Measurements from ENCODE around the gene PDLIM4. TPM values are rescaled to one million over a fixed set of nuclear protein-coding genes. Genes with fewer than 3 reads are reported as not detected.

PDLIM4 gene
- total RNA-seq, 1 experiment from 2014 or later: 7.6 TPM

DNA sequence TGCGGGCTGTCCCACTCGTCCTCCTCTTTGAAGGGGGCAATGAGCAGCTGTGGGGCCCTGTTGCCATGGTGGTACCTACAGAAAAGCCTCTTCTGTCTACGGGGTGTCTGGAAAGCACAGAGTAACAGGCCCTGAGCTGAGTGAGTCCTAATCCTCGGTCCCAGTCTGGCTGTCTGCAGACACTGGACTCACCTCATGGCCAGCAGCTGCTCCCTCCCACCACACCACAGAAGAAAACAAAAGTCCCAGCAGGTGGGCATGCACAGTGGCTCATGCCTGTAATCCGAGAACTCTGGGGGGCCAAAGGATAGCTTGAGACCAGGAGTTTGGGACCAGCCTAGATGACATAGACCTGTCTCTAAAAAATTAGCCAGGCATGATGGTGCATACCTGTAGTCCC, 49.7 kb upstream of the PDLIM4 start:
- Histone ChIP-seq H2BK5ac (ENCODE audit: insufficient read length, low read length) (no peak overlapping the region), H2AFZ (ENCODE audit: low read length) (no peak overlapping the region), H2BK120ac (ENCODE audit: low read depth, low read length, poor library complexity, severe bottlenecking) (no peak overlapping the region), H2BK12ac (ENCODE audit: insufficient read length, low read depth, low read length) (no peak overlapping the region), H4K20me1 (ENCODE audit: control insufficient read depth, insufficient read depth, insufficient read length) (no peaks in the 10 kb centered on the region), H3K23me2 (ENCODE audit: insufficient read length, low read depth, low read length, poor library complexity, severe bottlenecking) (no peaks in the 10 kb centered on the region), H2BK15ac (ENCODE audit: low read depth, low read length) (no peak overlapping the region), H3K56ac (ENCODE audit: insufficient read length, low read depth, low read length) (no peak overlapping the region), H3T11ph (ENCODE audit: low read length) (no peak overlapping the region), H3K4me2 (ENCODE audit: insufficient read depth, insufficient read length, low read length) (no peak overlapping the region), H4K5ac (ENCODE audit: insufficient read length, low read depth, low read length) (no peak overlapping the region), H3K9me3 (ENCODE audit: control insufficient read depth, low read depth, low read length) (no peaks in the 10 kb centered on the region), H3K4ac (ENCODE audit: low read depth, low read length) (no peak overlapping the region), H3K4me1 (ENCODE audit: insufficient read depth, low read length) (no peaks in the 10 kb centered on the region), H3K14ac (ENCODE audit: insufficient read depth, low read length) (no peak overlapping the region), H4K8ac (replicated peaks; ENCODE audit: insufficient read length, low read depth, low read length) (no peak overlapping the region), H3K79me2 (ENCODE audit: insufficient read depth, low read length) (no peaks in the 10 kb centered on the region), H3K79me1 (ENCODE audit: insufficient read depth, low read depth, low read length, poor library complexity, severe bottlenecking) (no peaks in the 10 kb centered on the region), H3K27me3 (ENCODE audit: insufficient read depth, low read length) (no peaks in the 10 kb centered on the region), H3K27ac (ENCODE audit: insufficient read length, low read depth, low read length) (no peak overlapping the region), H3K23ac (ENCODE audit: insufficient read length, low read depth, low read length) (no peak overlapping the region), H2BK20ac (ENCODE audit: low read depth, low read length, poor library complexity, severe bottlenecking) (no peak overlapping the region), H3K9ac (ENCODE audit: extremely low read depth, insufficient read length, low read length) (no peak overlapping the region), H2AK5ac (ENCODE audit: insufficient read length, low read length) (no peak overlapping the region), H3K18ac (ENCODE audit: insufficient read length, low read depth, low read length) (no peak overlapping the region), H4K91ac (ENCODE audit: insufficient read length, low read depth, low read length) (no peak overlapping the region)
- peak overlapping the region in 1 of 3 experiments; percentile 21; a peak in 1 of 7 replicates for H3K27ac Mint-ChIP-seq
- no peak overlapping the region for H3K4me3 Mint-ChIP-seq
- no peaks in the 10 kb centered on the region for H3K27me3 Mint-ChIP-seq (ENCODE audit: low read depth)
- TF ChIP-seq, protein P1, sequence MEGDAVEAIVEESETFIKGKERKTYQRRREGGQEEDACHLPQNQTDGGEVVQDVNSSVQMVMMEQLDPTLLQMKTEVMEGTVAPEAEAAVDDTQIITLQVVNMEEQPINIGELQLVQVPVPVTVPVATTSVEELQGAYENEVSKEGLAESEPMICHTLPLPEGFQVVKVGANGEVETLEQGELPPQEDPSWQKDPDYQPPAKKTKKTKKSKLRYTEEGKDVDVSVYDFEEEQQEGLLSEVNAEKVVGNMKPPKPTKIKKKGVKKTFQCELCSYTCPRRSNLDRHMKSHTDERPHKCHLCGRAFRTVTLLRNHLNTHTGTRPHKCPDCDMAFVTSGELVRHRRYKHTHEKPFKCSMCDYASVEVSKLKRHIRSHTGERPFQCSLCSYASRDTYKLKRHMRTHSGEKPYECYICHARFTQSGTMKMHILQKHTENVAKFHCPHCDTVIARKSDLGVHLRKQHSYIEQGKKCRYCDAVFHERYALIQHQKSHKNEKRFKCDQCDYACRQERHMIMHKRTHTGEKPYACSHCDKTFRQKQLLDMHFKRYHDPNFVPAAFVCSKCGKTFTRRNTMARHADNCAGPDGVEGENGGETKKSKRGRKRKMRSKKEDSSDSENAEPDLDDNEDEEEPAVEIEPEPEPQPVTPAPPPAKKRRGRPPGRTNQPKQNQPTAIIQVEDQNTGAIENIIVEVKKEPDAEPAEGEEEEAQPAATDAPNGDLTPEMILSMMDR (conservative IDR thresholded peaks at IDR 0.05): no peak
- peaks cover 2 to 5% of the 10 kb centered on the region in 2 experiments; a peak in 3 of 5 replicates for H3K9me3 Mint-ChIP-seq
- no CpG with 5 or more reads among the region's 5 CpGs for whole genome bisulfite sequencing (ENCODE audit: extremely low coverage, insufficient read length, low lambda C conversion rate)
- peaks cover 7 to 19% (median 18%) of the 10 kb centered on the region in 3 experiments for H3K36me3 Mint-ChIP-seq (ENCODE audit: insufficient read depth in 1 of 3, low read depth in 3 of 3)
- DNase-seq: no peak
- H3K4me1 Mint-ChIP-seq: peaks cover 9% of the 10 kb centered on the region in 2 experiments; a peak in 3 of 4 replicates

All from H9 (cell line).